H1 (cell line): ENCODE data around the gene SMYD1. TPM values are rescaled to one million over a fixed set of nuclear protein-coding genes. Genes with fewer than 3 reads are reported as not detected.

Experiments
- CTCF ChIA-PET: fragments of 300-600 bp; sonication (Branson Sonifier 250); formaldehyde crosslinking; loops from one replicate; lab custom pipeline; 2021; ENCODE audit not compliant: partially characterized antibody; lab: Charles Lee
- POLR2A ChIA-PET: fragments of 300-600 bp; sonication (Branson Sonifier 250); formaldehyde crosslinking; loops from one replicate; lab custom pipeline; 2021; ENCODE audit warnings: inconsistent platforms; ENCODE audit not compliant: partially characterized antibody; lab: Charles Lee
- DNase-seq, 2 experiments: peaks; one replicate each; pipeline versions ENCODE4 v3.0.0 to v3.0.0-alpha.2; 2010 to 2022; ENCODE audit warnings: low spot score in 2 of 2, low read depth in 1 of 2, mixed read lengths in 1 of 2
- FAIRE-seq: peaks from 2 replicates; lab custom pipeline; 2011; peaks lifted over from hg19 to GRCh38; lab: Jason Lieb, UNC
- H2AFZ ChIP-seq: 2 replicates; pipeline ENCODE4 v1.8.1; 2012; ENCODE audit warnings: low read length, inconsistent platforms
- H2AK5ac ChIP-seq: 2 replicates; pipeline ENCODE4 v1.6.1; 2013; ENCODE audit warnings: low read depth, low read length
- H2BK120ac ChIP-seq: replicated peaks from 2 replicates; pipeline ENCODE3; 2013; ENCODE audit warnings: low read depth, low read length, inconsistent platforms
- H2BK12ac ChIP-seq: 2 replicates; pipeline ENCODE4 v1.6.1; 2013; ENCODE audit warnings: low read depth, low read length
- H2BK15ac ChIP-seq: 2 replicates; pipeline ENCODE4 v1.6.1; 2013; ENCODE audit warnings: low read length
- H2BK20ac ChIP-seq: 2 replicates; pipeline ENCODE4 v1.6.1; 2013; ENCODE audit warnings: low read length
- H2BK5ac ChIP-seq: 2 replicates; pipeline ENCODE4 v1.6.1; 2013; ENCODE audit warnings: low read depth, low read length
- H3K14ac ChIP-seq: 2 replicates; pipeline ENCODE4 v1.6.1; 2013; ENCODE audit warnings: inconsistent platforms; ENCODE audit not compliant: insufficient read length
- H3K18ac ChIP-seq: 2 replicates; pipeline ENCODE4 v1.6.1; 2013; ENCODE audit warnings: low read length; ENCODE audit errors: extremely low read depth
- H3K23ac ChIP-seq: 2 replicates; pipeline ENCODE4 v1.6.1; 2013; ENCODE audit warnings: inconsistent platforms; ENCODE audit not compliant: insufficient read length
- H3K23me2 ChIP-seq: 2 replicates; pipeline ENCODE4 v1.6.1; 2013; ENCODE audit warnings: low read depth, low read length
- H3K27ac ChIP-seq: 2 replicates; pipeline ENCODE4 v1.6.1; 2011; ENCODE audit warnings: low read depth, low read length, inconsistent platforms
- H3K27me3 ChIP-seq, 4 experiments: replicated peaks in 1 of 4; 1 replicate in 1 of 4; 2 replicates in 3 of 4; pipeline versions ENCODE4 v1.6.1 to v1.8.1; 2011 to 2013; ENCODE audit warnings: low read length in 3 of 4, mild to moderate bottlenecking in 3 of 4, inconsistent platforms in 2 of 4, mixed read lengths in 2 of 4, moderate library complexity in 1 of 4; ENCODE audit not compliant: control insufficient read depth in 3 of 4, insufficient read depth in 3 of 4; ENCODE audit errors: extremely low read depth in 1 of 4
- H3K36me3 ChIP-seq, 4 experiments: 2 replicates each; pipeline versions ENCODE4 v1.6.1 to v1.8.1; 2011 to 2013; ENCODE audit warnings: mild to moderate bottlenecking in 4 of 4, low read length in 3 of 4, moderate library complexity in 2 of 4, control low read depth in 1 of 4, inconsistent platforms in 1 of 4; ENCODE audit not compliant: insufficient read depth in 4 of 4, control insufficient read depth in 2 of 4
- H3K4ac ChIP-seq: replicated peaks from 2 replicates; pipeline ENCODE3; 2013; ENCODE audit warnings: low read length, low read depth, mixed read lengths, inconsistent platforms; ENCODE audit not compliant: insufficient read length
- H3K4me1 ChIP-seq, 4 experiments: replicated peaks in 1 of 4; 1 replicate in 1 of 4; 2 replicates in 3 of 4; pipeline versions ENCODE4 v1.6.1 to v1.8.1; 2011 to 2013; ENCODE audit warnings: low read length in 3 of 4, inconsistent platforms in 2 of 4, mixed read lengths in 1 of 4; ENCODE audit not compliant: insufficient read depth in 4 of 4, control insufficient read depth in 3 of 4
- H3K4me2 ChIP-seq, 2 experiments: 2 replicates each; pipeline versions ENCODE4 v1.6.1 to v1.8.1; 2011 to 2013; ENCODE audit warnings: low read depth in 2 of 2, low read length in 2 of 2, control low read depth in 1 of 2, inconsistent platforms in 1 of 2, mild to moderate bottlenecking in 1 of 2; ENCODE audit not compliant: insufficient read depth in 1 of 2
- H3K4me3 ChIP-seq, 4 experiments: fragments of 200-600, 300-600 bp in 1 of 4; sonication (generic), shearing (Covaris generic), sonication (Bioruptor Twin) in 1 of 4; 2 replicates each; pipeline versions ENCODE4 v1.5.1 to v1.8.1; 2011 to 2016; ENCODE audit warnings: low read length in 4 of 4, low read depth in 3 of 4, control low read depth in 2 of 4, inconsistent platforms in 2 of 4, mild to moderate bottlenecking in 2 of 4, mixed read lengths in 1 of 4, moderate library complexity in 1 of 4; ENCODE audit not compliant: insufficient read depth in 2 of 4; ENCODE audit errors: extremely low read depth in 1 of 4
- H3K56ac ChIP-seq: replicated peaks from 2 replicates; pipeline ENCODE3; 2013; ENCODE audit warnings: low read depth, mild to moderate bottlenecking, mixed read lengths, low read length, inconsistent platforms; ENCODE audit not compliant: insufficient read length
- H3K79me1 ChIP-seq: 2 replicates; pipeline ENCODE4 v1.6.1; 2013; ENCODE audit warnings: low read depth, low read length, control low read depth
- H3K79me2 ChIP-seq, 2 experiments: 2 replicates each; pipeline versions ENCODE4 v1.6.1 to v1.8.1; 2012 to 2013; ENCODE audit warnings: low read length in 2 of 2, mild to moderate bottlenecking in 2 of 2, inconsistent platforms in 1 of 2; ENCODE audit not compliant: insufficient read depth in 2 of 2, control insufficient read depth in 1 of 2
- H3K9ac ChIP-seq, 4 experiments: replicated peaks in 1 of 4; 1 replicate in 1 of 4; 2 replicates in 3 of 4; pipeline versions ENCODE4 v1.6.1 to v1.8.1; 2011 to 2013; ENCODE audit warnings: low read depth in 3 of 4, low read length in 3 of 4, control low read depth in 2 of 4, mild to moderate bottlenecking in 2 of 4, moderate library complexity in 2 of 4, inconsistent platforms in 1 of 4; ENCODE audit errors: extremely low read depth in 1 of 4
- H3K9me3 ChIP-seq, 2 experiments: 2 replicates each; pipeline versions ENCODE4 v1.6.1 to v1.8.1; 2012 to 2013; ENCODE audit warnings: mild to moderate bottlenecking in 2 of 2, moderate library complexity in 2 of 2, control low read depth in 1 of 2, inconsistent platforms in 1 of 2, low read depth in 1 of 2, low read length in 1 of 2, mixed read lengths in 1 of 2; ENCODE audit not compliant: insufficient read depth in 2 of 2
- H4K20me1 ChIP-seq, 2 experiments: replicated peaks in 1 of 2; 2 replicates each; pipeline versions ENCODE3 to v1.8.1; 2011 to 2013; ENCODE audit warnings: inconsistent platforms in 2 of 2, low read length in 2 of 2, mild to moderate bottlenecking in 1 of 2; ENCODE audit not compliant: insufficient read depth in 2 of 2, control insufficient read depth in 1 of 2
- H4K5ac ChIP-seq: 2 replicates; pipeline ENCODE4 v1.6.1; 2013; ENCODE audit warnings: low read length, low read depth, mixed read lengths, inconsistent platforms; ENCODE audit not compliant: insufficient read length
- H4K8ac ChIP-seq: 2 replicates; pipeline ENCODE4 v1.8.0; 2013; ENCODE audit warnings: mild to moderate bottlenecking, moderate library complexity, low read length, inconsistent platforms; ENCODE audit not compliant: insufficient read depth; ENCODE audit errors: extremely low read depth
- H4K91ac ChIP-seq: replicated peaks from 2 replicates; pipeline ENCODE3; 2013; ENCODE audit warnings: low read length, mixed read lengths, inconsistent platforms; ENCODE audit not compliant: insufficient read length
- BCL11A ChIP-seq, 2 experiments: IDR thresholded peaks; one replicate each; pipeline ENCODE4 v1.6.1; 2011; ENCODE audit warnings: low read depth in 2 of 2, low read length in 2 of 2, mild to moderate bottlenecking in 2 of 2
- EGR1 ChIP-seq: IDR thresholded peaks from 2 replicates; pipeline ENCODE4 v1.6.1; 2011; ENCODE audit warnings: low read depth, low read length, borderline replicate concordance
- MAFK ChIP-seq: IDR thresholded peaks from 2 replicates; pipeline ENCODE4 v1.6.1; 2012; ENCODE audit warnings: low read depth, mild to moderate bottlenecking, improper control_type of control experiment, low read length
- SP2 ChIP-seq: IDR thresholded peaks from 2 replicates; pipeline ENCODE4 v1.6.1; 2012; ENCODE audit warnings: mild to moderate bottlenecking, low read length, inconsistent platforms
- SP4 ChIP-seq: IDR thresholded peaks from 2 replicates; pipeline ENCODE4 v1.6.1; 2012; ENCODE audit warnings: low read length, inconsistent platforms
- WGBS, 2 experiments: shearing (Covaris generic) in 1 of 2; methylation state at CpG; one replicate each; pipeline versions ENCODE4 v1.1.6 to v1.1.7; 2013 to 2015; ENCODE audit warnings: low lambda C conversion rate in 2 of 2, mixed read lengths in 2 of 2, inconsistent platforms in 1 of 2, low coverage in 1 of 2, missing lambda C conversion rate in 1 of 2; ENCODE audit not compliant: insufficient replicate concordance in 2 of 2, insufficient coverage in 1 of 2, insufficient read length in 1 of 2; ENCODE audit errors: extremely low coverage in 1 of 2, missing lambda C conversion rate in 1 of 2; 5-methylcytosine and 5-hydroxymethylcytosine counted together
- polyA plus RNA-seq, 7 experiments: library from polyadenylated mRNA; depleted of rRNA in 3 of 7; stranded (reverse) in 5 of 7; unstranded in 2 of 7; fragments of >200 nt in 5 of 7; fragments of 200-250 nt in 2 of 7; gene quantifications; 1 replicate in 5 of 7; 2 replicates in 1 of 7; 4 replicates in 1 of 7; pipeline versions ENCODE4 v1.2.1 to v1.2.3, GENCODE V29; 2011 to 2013; ENCODE audit warnings: missing spikeins in 2 of 7, mixed read lengths in 2 of 7
- total RNA-seq: library from RNA; stranded (reverse); fragmentation: NEBNext Ultra II Directional; extraction: Animal tissue kit (Norgen Biotek cat#: 25700); gene quantifications from 2 replicates; pipeline ENCODE4 v1.2.1, GENCODE V29; 2021
- TF ChIP-seq, protein P1 (sequence below): IDR thresholded peaks from 2 replicates; pipeline ENCODE4 v1.6.1; 2012; ENCODE audit warnings: low read length, inconsistent platforms

SMYD1 gene
- total and polyA plus RNA-seq, 2 of the 8 experiments (the other 6 are each of a cell fraction or from before 2014, with no cell fraction given), result 0.06 TPM; not detected in 1

DNA sequence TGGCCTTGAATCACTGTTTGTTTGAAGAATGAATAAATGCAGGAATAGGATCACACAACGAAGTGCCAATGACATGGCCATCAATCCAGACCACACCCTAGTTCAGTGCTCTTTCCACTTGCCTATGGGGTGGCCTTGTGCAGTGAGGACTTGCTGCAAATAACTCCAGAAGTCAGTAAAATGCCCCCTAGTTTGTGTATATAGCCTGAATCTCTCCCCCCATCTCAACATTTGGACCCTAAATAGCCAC is 59.9 kb downstream of the SMYD1 start:
- no peak for FAIRE-seq
- Histone ChIP-seq H3K9me3 (no peaks in the 10 kb centered on the region), H3K4ac (no peak overlapping the region)

More for the DNA sequence above, 59.9 kb downstream of the SMYD1 start:
- Histone ChIP-seq H2BK5ac (no peak overlapping the region), H3K14ac (no peak overlapping the region), H2AFZ (no peak overlapping the region), H2BK20ac (no peak overlapping the region), H2AK5ac (no peak overlapping the region), H2BK120ac (no peak overlapping the region), H4K5ac (no peak overlapping the region)
- CTCF ChIA-PET, result interaction anchor here (2.1 to 2.6 kb wide), 2 partner anchors 13 to 67 kb away, joined by 6 to 8 read pairs; no protein-coding TSS in a partner anchor
- WGBS, 2 experiments, result 82% methylated on average over 1 of the region's 1 CpG; no CpG with 5 or more reads in 1 of the 2 experiments
- POLR2A ChIA-PET, result no interaction called here
- TF ChIP-seq EGR1 (no peak), SP2 (no peak), SP4 (no peak), BCL11A (IDR thresholded peaks at IDR 0.05; ENCODE audit: low read depth in 2 of 2, low read length in 2 of 2) (no peak), MAFK (no peak)
- TF ChIP-seq, protein P1, sequence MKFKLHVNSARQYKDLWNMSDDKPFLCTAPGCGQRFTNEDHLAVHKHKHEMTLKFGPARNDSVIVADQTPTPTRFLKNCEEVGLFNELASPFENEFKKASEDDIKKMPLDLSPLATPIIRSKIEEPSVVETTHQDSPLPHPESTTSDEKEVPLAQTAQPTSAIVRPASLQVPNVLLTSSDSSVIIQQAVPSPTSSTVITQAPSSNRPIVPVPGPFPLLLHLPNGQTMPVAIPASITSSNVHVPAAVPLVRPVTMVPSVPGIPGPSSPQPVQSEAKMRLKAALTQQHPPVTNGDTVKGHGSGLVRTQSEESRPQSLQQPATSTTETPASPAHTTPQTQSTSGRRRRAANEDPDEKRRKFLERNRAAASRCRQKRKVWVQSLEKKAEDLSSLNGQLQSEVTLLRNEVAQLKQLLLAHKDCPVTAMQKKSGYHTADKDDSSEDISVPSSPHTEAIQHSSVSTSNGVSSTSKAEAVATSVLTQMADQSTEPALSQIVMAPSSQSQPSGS, result no peak
- TF ChIP-seq, all 59 proteins: peak for 0
- Histone ChIP-seq H3K27ac (no peak overlapping the region), H4K91ac (no peak overlapping the region), H3K4me1 (no peaks in the 10 kb centered on the region), H3K18ac (no peak overlapping the region), H3K4me2 (no peak overlapping the region), H4K8ac (no peak overlapping the region), H3K79me2 (no peaks in the 10 kb centered on the region), H3K9ac (no peak overlapping the region), H3K23ac (no peak overlapping the region), H3K23me2 (no peaks in the 10 kb centered on the region; the same call in 1 of the 2 replicates), H4K20me1 (no peaks in the 10 kb centered on the region), H3K56ac (no peak overlapping the region), H2BK12ac (no peak overlapping the region), H3K36me3 (no peaks in the 10 kb centered on the region), H3K27me3 (no peaks in the 10 kb centered on the region), H2BK15ac (no peak overlapping the region), H3K79me1 (no peaks in the 10 kb centered on the region; the same call in 1 of the 2 replicates), H3K4me3 (no peak overlapping the region)
- DNase-seq, result no peak
